ENCODE measurements around the gene WNT3A. TPM values are rescaled to one million over a fixed set of nuclear protein-coding genes. Genes with fewer than 3 reads are reported as not detected.

WNT3A gene
- total RNA-seq, 1 donor: not detected

- no peak for DNase-seq (ENCODE audit: low read depth)
- no peak overlapping the region for H3K4me3 ChIP-seq (ENCODE audit: low read depth, low read length)
- TF ChIP-seq CTCF (IDR thresholded peaks at IDR 0.05; ENCODE audit: insufficient read depth, low read depth, low read length): no peak
These were observed 2.5 kb downstream of the WNT3A start for GRCh38 chr1:228009116-228009827.

- DNase-seq (ENCODE audit: low read depth): no peak
- no peak overlapping the region for H3K4me3 ChIP-seq (ENCODE audit: low read depth, low read length)
- no peak for TF ChIP-seq CTCF (IDR thresholded peaks at IDR 0.05; ENCODE audit: insufficient read depth, low read depth, low read length)
These were observed 3.3 kb downstream of the WNT3A start for GRCh38 chr1:228009828-228010775.

GRCh38 chr1:228010921-228011320, 4.1 kb downstream of the WNT3A start:
- no peak overlapping the region for H3K4me3 ChIP-seq (ENCODE audit: low read depth, low read length)
- no peak for TF ChIP-seq CTCF (IDR thresholded peaks at IDR 0.05; ENCODE audit: insufficient read depth, low read depth, low read length)
- no peak for DNase-seq (ENCODE audit: low read depth)

GRCh38 chr1:228011721-228012311, 5.0 kb downstream of the WNT3A start:
- no peak for DNase-seq (ENCODE audit: low read depth)
- H3K4me3 ChIP-seq (ENCODE audit: low read depth, low read length): no peak overlapping the region
- no peak for TF ChIP-seq CTCF (IDR thresholded peaks at IDR 0.05; ENCODE audit: insufficient read depth, low read depth, low read length)

GRCh38 chr1:228012555-228012954, 5.8 kb downstream of the WNT3A start:
- no peak for DNase-seq (ENCODE audit: low read depth)
- no peak for TF ChIP-seq CTCF (IDR thresholded peaks at IDR 0.05; ENCODE audit: insufficient read depth, low read depth, low read length)

GRCh38 chr1:228013131-228013934, 6.5 kb downstream of the WNT3A start:
- no peak for TF ChIP-seq CTCF (IDR thresholded peaks at IDR 0.05; ENCODE audit: insufficient read depth, low read depth, low read length)
- DNase-seq (ENCODE audit: low read depth): no peak
- H3K4me3 ChIP-seq (ENCODE audit: low read depth, low read length): no peak overlapping the region

More at GRCh38 chr1:228012555-228012954, 5.8 kb downstream of the WNT3A start:
- no peak overlapping the region for H3K4me3 ChIP-seq (ENCODE audit: low read depth, low read length)

All from fibroblast of villous mesenchyme (primary cell).